CD4-positive, alpha-beta memory T cell (primary cell): ENCODE data around the gene ITGA6. TPM values are rescaled to one million over a fixed set of nuclear protein-coding genes. Genes with fewer than 3 reads are reported as not detected.

Source experiments
- CTCF ChIA-PET: fragments of 350-600 bp; sonication (Branson Sonifier 250); formaldehyde crosslinking; loops from one replicate; lab custom pipeline; 2021; ENCODE audit warnings: inconsistent platforms; ENCODE audit not compliant: partially characterized antibody; lab: Charles Lee
- POLR2A ChIA-PET: fragments of 350-600 bp; sonication (Branson Sonifier 250); formaldehyde crosslinking; loops from one replicate; lab custom pipeline; 2021; ENCODE audit not compliant: partially characterized antibody; lab: Charles Lee
- DNase-seq, 5 donors: peaks; one replicate each; pipeline versions ENCODE4 v3.0.0 to v3.0.0-alpha.2; 2020 to 2022; ENCODE audit warnings: mixed read lengths in 1 of 5
- H3K27ac ChIP-seq: one replicate; pipeline ENCODE4 v1.7.0; 2013; ENCODE audit warnings: low read depth, low read length
- H3K27me3 ChIP-seq: 2 replicates; pipeline ENCODE4 v1.7.0; 2013; ENCODE audit warnings: mild to moderate bottlenecking, low read length, moderate library complexity; ENCODE audit not compliant: insufficient read depth
- H3K36me3 ChIP-seq: 2 replicates; pipeline ENCODE4 v1.7.0; 2013; ENCODE audit warnings: mild to moderate bottlenecking, low read length, moderate library complexity; ENCODE audit not compliant: insufficient read depth
- H3K4me1 ChIP-seq: 2 replicates; pipeline ENCODE4 v1.7.0; 2013; ENCODE audit warnings: mild to moderate bottlenecking, low read length, moderate library complexity; ENCODE audit not compliant: insufficient read depth
- H3K4me3 ChIP-seq, 2 donors: one replicate each; pipeline ENCODE4 v1.7.0; 2013; ENCODE audit warnings: low read length in 2 of 2, mild to moderate bottlenecking in 1 of 2
- H3K9me3 ChIP-seq, 2 donors: one replicate each; pipeline ENCODE4 v1.7.0; 2013; ENCODE audit warnings: low read length in 2 of 2, control low read depth in 1 of 2; ENCODE audit not compliant: control insufficient read depth in 1 of 2
- H3K27ac Mint-ChIP-seq, 7 donors: one replicate each; pipeline ENCODE4 v1.8.0; 2020 to 2021; ENCODE audit warnings: mixed read lengths in 7 of 7, mild to moderate bottlenecking in 6 of 7, inconsistent platforms in 3 of 7, moderate library complexity in 3 of 7
- H3K27me3 Mint-ChIP-seq, 2 donors: one replicate each; pipeline ENCODE4 v1.8.0; 2020 to 2021; ENCODE audit warnings: mixed read lengths in 2 of 2
- H3K36me3 Mint-ChIP-seq, 2 donors: one replicate each; pipeline ENCODE4 v1.8.0; 2020 to 2021; ENCODE audit warnings: mixed read lengths in 2 of 2, inconsistent platforms in 1 of 2, mild to moderate bottlenecking in 1 of 2
- H3K4me1 Mint-ChIP-seq, 4 donors: one replicate each; pipeline ENCODE4 v1.8.0; 2020 to 2021; ENCODE audit warnings: mixed read lengths in 4 of 4, mild to moderate bottlenecking in 1 of 4
- H3K4me3 Mint-ChIP-seq, 8 donors: one replicate each; pipeline ENCODE4 v1.8.0; 2020 to 2021; ENCODE audit warnings: mixed read lengths in 8 of 8, mild to moderate bottlenecking in 7 of 8, moderate library complexity in 6 of 8, inconsistent platforms in 3 of 8
- H3K9me3 Mint-ChIP-seq, 8 donors: one replicate each; pipeline ENCODE4 v1.8.0; 2020 to 2021; ENCODE audit warnings: mixed read lengths in 8 of 8, mild to moderate bottlenecking in 5 of 8, inconsistent platforms in 3 of 8, moderate library complexity in 1 of 8
- intact Hi-C: fragments of 100-400 bp; cut with micrococcal nuclease; formaldehyde crosslinking; loops from one replicate; pipeline ENCODE4 v1.15.1; 2023
- polyA plus RNA-seq, 2 donors: library from polyadenylated mRNA; unstranded; fragments of 300-500 nt; fragmentation: Illumina TruSeq; gene quantifications; one replicate each; pipeline ENCODE4 v1.2.3, GENCODE V29; 2021
- total RNA-seq, 2 experiments: library from RNA; stranded (reverse); gene quantifications; one replicate each; pipeline ENCODE4 v1.2.3, GENCODE V29; 2021

The ITGA6 gene
- total and polyA plus RNA-seq, 4 experiments from 2014 or later: 58.3 to 73.6 (median 66.5) TPM

- no peak overlapping the region for H3K4me3 ChIP-seq
- H3K27ac ChIP-seq: no peak overlapping the region
- no peak for DNase-seq
- H3K27me3 ChIP-seq: no peaks in the 10 kb centered on the region
- Mint-ChIP-seq H3K4me3 (no peak overlapping the region), H3K27me3 (peaks cover 0 to 1% of the 10 kb centered on the region in 2 donors), H3K36me3 (peaks cover 4 to 8% of the 10 kb centered on the region in 2 donors), H3K9me3 (peaks cover 0 to 2% (median 0%) of the 10 kb centered on the region in 8 donors), H3K27ac (no peak overlapping the region), H3K4me1 (peaks cover 33 to 58% (median 48%) of the 10 kb centered on the region in 4 donors)
- ChIA-PET CTCF (interaction anchor here (0.9 to 1.3 kb wide), 3 partner anchors 22 to 91 kb away, joined by 3 to 5 read pairs (median 3); no protein-coding TSS in a partner anchor), POLR2A (interaction anchor here (0.8 kb wide), 1 partner anchor 57 kb away, joined by 3 read pairs; no protein-coding TSS in a partner anchor)
- H3K36me3 ChIP-seq: no peaks in the 10 kb centered on the region
- H3K4me1 ChIP-seq: peaks cover 40% of the 10 kb centered on the region
- intact Hi-C loops: loop anchor here (10.0 kb wide), 2 partner anchors 378 to 1118 kb away; partner anchors contain the start of genes DCAF17 and METTL8
- no peaks in the 10 kb centered on the region for H3K9me3 ChIP-seq
Observed at GRCh38 chr2:172552547-172553291, 125.3 kb downstream of the ITGA6 start.

GRCh38 chr2:172554352-172555271 lies 127.2 kb downstream of the ITGA6 start:
- peaks cover 33 to 62% (median 49%) of the 10 kb centered on the region in 4 donors for H3K4me1 Mint-ChIP-seq
- ChIA-PET POLR2A (interaction anchor here (1.0 to 3.3 kb wide), 5 partner anchors 13 to 92 kb away, joined by 3 to 33 read pairs (median 4); no protein-coding TSS in a partner anchor), CTCF (interaction anchor here (1.1 to 1.2 kb wide), 2 partner anchors 9 to 58 kb away, joined by 3 to 4 read pairs; no protein-coding TSS in a partner anchor)
- Histone ChIP-seq H3K9me3 (no peaks in the 10 kb centered on the region), H3K27me3 (no peaks in the 10 kb centered on the region), H3K27ac (no peak overlapping the region), H3K36me3 (no peaks in the 10 kb centered on the region), H3K4me3 (peak overlapping the region in 1 of 2 donors; percentile 82), H3K4me1 (peaks cover 42% of the 10 kb centered on the region)
- intact Hi-C loops: loop anchor here (1.0 to 10.0 kb wide), 8 partner anchors 58 to 1120 kb away; partner anchors contain the start of genes DCAF17, DLX2, DYNC1I2 and HAT1
- no peaks in the 10 kb centered on the region for H3K9me3 Mint-ChIP-seq
- H3K27me3 Mint-ChIP-seq: peaks cover 0 to 1% of the 10 kb centered on the region in 2 donors
- peaks cover 4 to 13% of the 10 kb centered on the region in 2 donors for H3K36me3 Mint-ChIP-seq
- peak overlapping the region in 6 of 7 donors; percentile 19 to 85 (median 58) for H3K27ac Mint-ChIP-seq
- peak in 1 of 5 donors; percentile 11 for DNase-seq
- peak overlapping the region; percentile 47 to 97 (median 76) for H3K4me3 Mint-ChIP-seq

- ChIA-PET CTCF (interaction anchor here (1.1 kb wide), 1 partner anchor 10 kb away, joined by 3 read pairs; no protein-coding TSS in a partner anchor), POLR2A (interaction anchor here (1.0 to 3.3 kb wide), 6 partner anchors 44 to 633 kb away, joined by 3 to 33 read pairs (median 5); partner anchors contain the start of gene HAT1)
- Histone ChIP-seq H3K27me3 (no peaks in the 10 kb centered on the region), H3K4me3 (peak overlapping the region; percentile 62 to 82), H3K36me3 (no peaks in the 10 kb centered on the region), H3K27ac (peak overlapping the region; percentile 82), H3K4me1 (peaks cover 36% of the 10 kb centered on the region), H3K9me3 (no peaks in the 10 kb centered on the region)
- peak overlapping the region; percentile 78 to 96 (median 93) for H3K27ac Mint-ChIP-seq
- H3K4me3 Mint-ChIP-seq: peak overlapping the region; percentile 85 to 97 (median 94)
- peaks cover 4 to 13% of the 10 kb centered on the region in 2 donors for H3K36me3 Mint-ChIP-seq
- peaks cover 27 to 56% (median 43%) of the 10 kb centered on the region in 4 donors for H3K4me1 Mint-ChIP-seq
- H3K27me3 Mint-ChIP-seq: peaks cover 0 to 1% of the 10 kb centered on the region in 2 donors
- DNase-seq: no peak
- no peaks in the 10 kb centered on the region for H3K9me3 Mint-ChIP-seq
- intact Hi-C loops: loop anchor here (1.0 to 10.0 kb wide), 8 partner anchors 59 to 1120 kb away; partner anchors contain the start of genes DCAF17, DLX2, DYNC1I2 and HAT1
Observed at GRCh38 chr2:172555272-172555521, 127.8 kb downstream of the ITGA6 start.

Other genes starting within 250 kb of the ITGA6 start
- 10 to 100 TPM; 34.2 to 36.8 TPM for gene PDK1, start 128.5 kb downstream of the ITGA6 start, total RNA-seq
- 10 to 100 TPM; 12.9 to 19.3 TPM for gene PDK1, start 128.5 kb downstream of the ITGA6 start, polyA plus RNA-seq